PFSK-1 (cell line): ENCODE results near the gene TP53RK.

Source experiments
- POLR2AphosphoS5 ChIP-seq: IDR thresholded peaks from 2 replicates; pipeline ENCODE4 v1.6.1; 2012; ENCODE audit warnings: low read depth, mild to moderate bottlenecking, control low read depth, low read length, moderate library complexity
- SIN3A ChIP-seq: IDR thresholded peaks from 2 replicates; pipeline ENCODE4 v1.6.1; 2012; ENCODE audit warnings: mild to moderate bottlenecking, low read length, moderate library complexity, borderline replicate concordance; ENCODE audit not compliant: insufficient read depth
- TAF1 ChIP-seq: IDR thresholded peaks from 2 replicates; pipeline ENCODE4 v1.6.1; 2012; ENCODE audit warnings: low read length, control low read depth, borderline replicate concordance; ENCODE audit not compliant: insufficient read depth
- TF ChIP-seq, protein P1 (sequence below), 2 experiments: IDR thresholded peaks; 2 replicates each; pipeline versions ENCODE4 v1.6.1 to v1.8.0; 2011 to 2012; ENCODE audit warnings: low read depth in 2 of 2, low read length in 2 of 2, control low read depth in 1 of 2, inconsistent platforms in 1 of 2, mild to moderate bottlenecking in 1 of 2, moderate library complexity in 1 of 2; ENCODE audit not compliant: insufficient read depth in 1 of 2

DNA sequence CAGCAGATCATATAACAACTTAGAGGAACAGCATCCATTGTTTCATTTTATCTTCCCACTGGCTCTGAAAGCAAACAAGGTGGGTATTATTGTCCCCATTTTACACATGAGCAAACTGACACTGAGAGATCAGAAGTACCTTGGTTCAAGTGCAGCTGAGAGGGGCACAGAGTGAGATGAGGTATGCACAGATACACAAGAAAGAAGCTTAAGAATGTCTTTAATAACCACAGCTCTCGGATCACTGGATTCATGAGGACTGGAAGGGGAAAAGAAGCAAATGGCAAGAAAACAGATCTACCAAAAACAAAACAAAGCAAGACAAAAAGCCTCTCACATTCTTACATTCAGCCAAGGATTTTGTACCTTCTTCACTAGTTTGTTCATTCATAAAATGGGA lies 30.8 kb upstream of the TP53RK start:
- TF ChIP-seq, protein P1, sequence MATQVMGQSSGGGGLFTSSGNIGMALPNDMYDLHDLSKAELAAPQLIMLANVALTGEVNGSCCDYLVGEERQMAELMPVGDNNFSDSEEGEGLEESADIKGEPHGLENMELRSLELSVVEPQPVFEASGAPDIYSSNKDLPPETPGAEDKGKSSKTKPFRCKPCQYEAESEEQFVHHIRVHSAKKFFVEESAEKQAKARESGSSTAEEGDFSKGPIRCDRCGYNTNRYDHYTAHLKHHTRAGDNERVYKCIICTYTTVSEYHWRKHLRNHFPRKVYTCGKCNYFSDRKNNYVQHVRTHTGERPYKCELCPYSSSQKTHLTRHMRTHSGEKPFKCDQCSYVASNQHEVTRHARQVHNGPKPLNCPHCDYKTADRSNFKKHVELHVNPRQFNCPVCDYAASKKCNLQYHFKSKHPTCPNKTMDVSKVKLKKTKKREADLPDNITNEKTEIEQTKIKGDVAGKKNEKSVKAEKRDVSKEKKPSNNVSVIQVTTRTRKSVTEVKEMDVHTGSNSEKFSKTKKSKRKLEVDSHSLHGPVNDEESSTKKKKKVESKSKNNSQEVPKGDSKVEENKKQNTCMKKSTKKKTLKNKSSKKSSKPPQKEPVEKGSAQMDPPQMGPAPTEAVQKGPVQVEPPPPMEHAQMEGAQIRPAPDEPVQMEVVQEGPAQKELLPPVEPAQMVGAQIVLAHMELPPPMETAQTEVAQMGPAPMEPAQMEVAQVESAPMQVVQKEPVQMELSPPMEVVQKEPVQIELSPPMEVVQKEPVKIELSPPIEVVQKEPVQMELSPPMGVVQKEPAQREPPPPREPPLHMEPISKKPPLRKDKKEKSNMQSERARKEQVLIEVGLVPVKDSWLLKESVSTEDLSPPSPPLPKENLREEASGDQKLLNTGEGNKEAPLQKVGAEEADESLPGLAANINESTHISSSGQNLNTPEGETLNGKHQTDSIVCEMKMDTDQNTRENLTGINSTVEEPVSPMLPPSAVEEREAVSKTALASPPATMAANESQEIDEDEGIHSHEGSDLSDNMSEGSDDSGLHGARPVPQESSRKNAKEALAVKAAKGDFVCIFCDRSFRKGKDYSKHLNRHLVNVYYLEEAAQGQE (IDR thresholded peaks at IDR 0.05; ENCODE audit: insufficient read depth in 1 of 2, low read depth in 2 of 2, low read length in 2 of 2) = no peak
- TF ChIP-seq SIN3A = no peak
- TF ChIP-seq POLR2AphosphoS5 = no peak
- TF ChIP-seq TAF1 = no peak
